ENCODE data around the gene HINFP. TPM values are rescaled to one million over a fixed set of nuclear protein-coding genes. Genes with fewer than 3 reads are reported as not detected.
A peak's percentile ranks its signal among the peaks of the same experiment; 100 is the strongest.

The HINFP gene
- total RNA-seq, 2 donors from 2014 or later = 43.8 to 44.8 TPM

DNA sequence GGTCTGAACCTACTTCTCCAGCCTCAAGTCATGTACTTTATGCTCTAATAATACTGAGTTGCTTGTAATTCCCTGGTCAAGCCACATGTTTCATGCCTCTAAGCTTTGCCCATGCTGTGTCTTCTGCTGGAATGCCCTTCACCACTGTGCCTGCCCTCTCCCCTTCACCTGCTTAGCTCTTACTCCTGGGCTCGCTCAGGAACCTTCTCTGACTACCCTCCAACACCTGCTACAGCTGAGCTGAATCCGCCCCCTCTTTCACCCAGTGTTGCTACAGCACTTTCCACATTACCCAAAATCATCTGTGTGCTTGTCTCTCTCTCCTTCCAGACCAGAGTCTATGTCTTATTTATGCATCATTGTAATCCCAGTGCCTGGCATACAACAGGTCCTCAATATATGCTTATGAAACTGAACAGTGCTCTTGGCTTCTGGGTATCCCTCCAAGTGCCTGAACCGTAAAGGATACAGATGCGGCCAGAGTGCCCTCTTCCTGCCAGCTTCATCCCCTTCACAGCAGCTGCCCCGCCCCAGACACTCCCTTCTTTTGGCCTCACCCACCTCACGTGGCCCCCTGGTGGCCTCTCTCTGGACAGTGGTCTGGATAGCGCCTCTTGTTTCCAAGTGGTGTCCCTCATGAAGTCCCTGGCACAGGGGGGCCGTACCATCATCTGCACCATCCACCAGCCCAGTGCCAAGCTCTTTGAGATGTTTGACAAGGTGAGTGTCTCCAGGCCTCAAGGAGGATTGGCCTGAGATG lies 34.5 kb downstream of the HINFP start:
- TF ChIP-seq CTCF (conservative IDR thresholded peaks at IDR 0.05) = peak; percentile 64
- H3K4me1 Mint-ChIP-seq = no peaks in the 10 kb centered on the region
- WGBS, 2 experiments (ENCODE audit: insufficient coverage in 1 of 2, insufficient read length in 1 of 2) = 74 to 75% methylated on average over 5 to 8 of the region's 8 CpGs

DNA sequence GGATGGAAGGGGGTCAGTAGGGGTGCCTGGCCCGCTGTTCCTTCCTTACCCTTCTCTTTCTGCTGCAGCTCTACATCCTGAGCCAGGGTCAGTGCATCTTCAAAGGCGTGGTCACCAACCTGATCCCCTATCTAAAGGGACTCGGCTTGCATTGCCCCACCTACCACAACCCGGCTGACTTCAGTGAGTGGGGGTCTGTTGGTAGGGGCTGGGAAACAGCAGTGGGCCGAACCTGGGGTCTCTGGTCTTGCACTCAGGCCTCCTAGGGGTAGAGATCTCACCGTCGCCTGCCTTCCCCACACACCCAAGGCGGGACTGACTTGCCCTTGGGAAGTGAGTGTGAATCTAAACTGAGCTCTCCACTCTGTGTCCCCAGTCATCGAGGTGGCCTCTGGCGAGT lies 35.1 kb downstream of the HINFP start:
- no peak overlapping the region for H3K27ac Mint-ChIP-seq
- H3K36me3 Mint-ChIP-seq (ENCODE audit: low read depth) = no peaks in the 10 kb centered on the region
- no peaks in the 10 kb centered on the region for H3K4me1 Mint-ChIP-seq
- Histone ChIP-seq H3K4me1 (ENCODE audit: control insufficient read depth, insufficient read depth, low read length) (no peaks in the 10 kb centered on the region), H3K4me3 (ENCODE audit: low read length) (no peak overlapping the region), H3K36me3 (ENCODE audit: control insufficient read depth, insufficient read depth, low read length) (no peaks in the 10 kb centered on the region), H3K9ac (ENCODE audit: extremely low read depth, low read length, poor library complexity, severe bottlenecking) (no peak overlapping the region), H3K27ac (ENCODE audit: low read depth, low read length) (no peak overlapping the region), H3K9me3 (ENCODE audit: control insufficient read depth, low read length) (no peaks in the 10 kb centered on the region), H3K27me3 (ENCODE audit: control insufficient read depth, insufficient read depth, low read length, poor library complexity, severe bottlenecking) (peaks cover 9% of the 10 kb centered on the region)
- no peak for DNase-seq
- H3K4me3 Mint-ChIP-seq = no peak overlapping the region
- peaks cover 28% of the 10 kb centered on the region for H3K27me3 Mint-ChIP-seq (ENCODE audit: insufficient read depth)
- H3K9me3 Mint-ChIP-seq = no peaks in the 10 kb centered on the region
- 88 to 96% methylated on average over 9 to 10 of the region's 10 CpGs for WGBS, 2 experiments (ENCODE audit: insufficient coverage in 1 of 2, insufficient read length in 1 of 2)
- TF ChIP-seq CTCF (conservative IDR thresholded peaks at IDR 0.05) = no peak

More for the DNA sequence above, 34.5 kb downstream of the HINFP start:
- peak; percentile 75 for DNase-seq
- H3K27me3 ChIP-seq (ENCODE audit: control insufficient read depth, insufficient read depth, low read length, poor library complexity, severe bottlenecking) = peaks cover 14% of the 10 kb centered on the region
- no peaks in the 10 kb centered on the region for H3K36me3 ChIP-seq (ENCODE audit: control insufficient read depth, insufficient read depth, low read length)
- no peak overlapping the region for H3K9ac ChIP-seq (ENCODE audit: extremely low read depth, low read length, poor library complexity, severe bottlenecking)
- no peaks in the 10 kb centered on the region for H3K9me3 Mint-ChIP-seq
- no peaks in the 10 kb centered on the region for H3K36me3 Mint-ChIP-seq (ENCODE audit: low read depth)
- no peak overlapping the region for H3K27ac ChIP-seq (ENCODE audit: low read depth, low read length)
- H3K4me3 ChIP-seq (ENCODE audit: low read length) = no peak overlapping the region
- no peaks in the 10 kb centered on the region for H3K4me1 ChIP-seq (ENCODE audit: control insufficient read depth, insufficient read depth, low read length)
- H3K27me3 Mint-ChIP-seq (ENCODE audit: insufficient read depth) = peaks cover 33% of the 10 kb centered on the region
- H3K27ac Mint-ChIP-seq = no peak overlapping the region
- H3K9me3 ChIP-seq (ENCODE audit: control insufficient read depth, low read length) = no peaks in the 10 kb centered on the region
- H3K4me3 Mint-ChIP-seq = no peak overlapping the region

GRCh38 chr11:119157063-119157462 lies 35.7 kb downstream of the HINFP start:
- H3K36me3 Mint-ChIP-seq (ENCODE audit: low read depth) = no peaks in the 10 kb centered on the region
- H3K27ac ChIP-seq (ENCODE audit: low read depth, low read length) = no peak overlapping the region
- no peak overlapping the region for H3K9ac ChIP-seq (ENCODE audit: extremely low read depth, low read length, poor library complexity, severe bottlenecking)
- no peaks in the 10 kb centered on the region for H3K9me3 ChIP-seq (ENCODE audit: control insufficient read depth, low read length)
- peaks cover 22% of the 10 kb centered on the region for H3K27me3 Mint-ChIP-seq (ENCODE audit: insufficient read depth)
- H3K4me3 ChIP-seq (ENCODE audit: low read length) = no peak overlapping the region
- H3K9me3 Mint-ChIP-seq = no peaks in the 10 kb centered on the region
- no peaks in the 10 kb centered on the region for H3K36me3 ChIP-seq (ENCODE audit: control insufficient read depth, insufficient read depth, low read length)
- H3K27me3 ChIP-seq (ENCODE audit: control insufficient read depth, insufficient read depth, low read length, poor library complexity, severe bottlenecking) = peaks cover 4% of the 10 kb centered on the region
- WGBS, 2 experiments (ENCODE audit: insufficient coverage in 1 of 2, insufficient read length in 1 of 2) = 79 to 84% methylated on average over 2 to 3 of the region's 3 CpGs
- DNase-seq = no peak
- H3K27ac Mint-ChIP-seq = no peak overlapping the region
- no peak for TF ChIP-seq CTCF (conservative IDR thresholded peaks at IDR 0.05)
- H3K4me1 ChIP-seq (ENCODE audit: control insufficient read depth, insufficient read depth, low read length) = no peaks in the 10 kb centered on the region
- H3K4me1 Mint-ChIP-seq = no peaks in the 10 kb centered on the region
- H3K4me3 Mint-ChIP-seq = no peak overlapping the region
